Measurements from ENCODE around the gene FOXC1. TPM values are rescaled to one million over a fixed set of nuclear protein-coding genes. Genes with fewer than 3 reads are reported as not detected.

Gene FOXC1
- total RNA-seq, 2 donors from 2014 or later = 27.6 to 33.5 TPM

DNA sequence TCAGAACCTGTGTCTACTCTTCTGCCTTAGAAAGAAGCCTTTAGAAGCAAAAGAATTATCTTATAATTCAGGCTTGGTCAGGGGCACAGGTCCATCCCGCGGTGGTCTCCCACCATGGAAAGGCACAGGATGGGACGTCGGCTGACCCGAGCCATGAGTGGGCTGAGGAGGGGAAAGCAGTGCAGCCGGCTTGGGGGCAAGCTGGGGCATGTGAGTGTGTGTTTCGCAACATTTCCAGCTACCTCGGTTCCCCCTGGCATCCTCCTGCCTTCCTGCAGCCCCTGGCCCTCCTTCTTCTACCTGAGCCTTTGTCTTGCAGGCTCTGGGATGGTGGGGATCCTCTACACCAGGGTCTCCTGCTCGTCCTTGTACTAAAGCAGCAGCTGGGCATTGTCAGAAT is 29.1 kb upstream of the FOXC1 start:
- no peak for DNase-seq (ENCODE audit: low spot score)
- intact Hi-C loops (cut with DNase I) = no loop called here

- intact Hi-C loops (cut with DNase I) = no loop called here
- DNase-seq (ENCODE audit: low spot score) = no peak
Measured at GRCh38 chr6:1581120-1581991, 28.4 kb upstream of the FOXC1 start.

DNA sequence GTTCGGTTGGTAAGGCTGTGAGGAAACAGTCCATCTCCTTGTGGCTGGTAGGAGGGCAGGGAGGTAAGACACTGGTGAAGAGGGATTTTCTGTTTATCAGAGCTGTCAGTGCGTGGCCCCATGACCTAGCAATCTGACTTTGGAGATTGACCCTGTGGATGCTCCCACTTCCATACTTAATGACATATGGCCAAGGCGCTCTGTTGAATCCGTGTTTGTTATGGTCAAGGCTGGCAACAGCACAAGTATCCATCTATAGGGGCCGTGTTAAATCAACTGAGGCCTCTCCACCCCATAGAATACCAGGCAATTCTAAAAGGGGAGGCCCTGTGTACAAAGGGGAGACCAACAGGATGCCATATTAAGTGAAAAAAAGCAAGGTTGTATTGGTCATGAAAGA is 25.6 kb upstream of the FOXC1 start:
- DNase-seq (ENCODE audit: low spot score) = no peak

GRCh38 chr6:1584996-1585668 is 24.6 kb upstream of the FOXC1 start:
- peak; percentile 45 for DNase-seq (ENCODE audit: low spot score)
- intact Hi-C loops (cut with DNase I) = no loop called here

More for the DNA sequence above, 25.6 kb upstream of the FOXC1 start:
- intact Hi-C loops (cut with DNase I) = no loop called here

GRCh38 chr6:1585669-1586049 is 24.1 kb upstream of the FOXC1 start:
- intact Hi-C loops (cut with DNase I) = no loop called here
- no peak for DNase-seq (ENCODE audit: low spot score)

DNA sequence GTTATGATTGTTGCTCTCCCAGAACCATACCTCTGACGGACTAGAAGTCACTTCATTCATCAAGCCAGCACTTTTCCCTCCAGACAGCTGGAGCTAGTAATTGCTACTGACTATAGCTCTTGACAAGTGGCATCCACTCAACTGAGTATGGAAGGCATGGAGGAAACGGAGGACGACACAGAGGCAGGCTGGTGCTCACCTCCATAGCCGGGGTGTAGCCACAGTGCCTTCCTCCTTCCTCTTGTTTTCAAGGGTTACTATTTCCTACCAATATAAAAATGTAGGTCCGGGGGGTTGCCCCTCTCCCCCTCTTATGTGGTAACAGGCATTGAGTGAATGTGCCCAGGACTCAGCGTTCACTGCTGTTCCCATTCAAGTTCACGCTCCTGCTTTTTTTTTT is 23.5 kb upstream of the FOXC1 start:
- DNase-seq (ENCODE audit: low spot score) = no peak
- intact Hi-C loops (cut with DNase I) = no loop called here

GRCh38 chr6:1586861-1587450 is 22.8 kb upstream of the FOXC1 start:
- DNase-seq (ENCODE audit: low spot score) = peak; percentile 62
- intact Hi-C loops (cut with DNase I) = no loop called here

GRCh38 chr6:1587546-1587945 is 22.2 kb upstream of the FOXC1 start:
- intact Hi-C loops (cut with DNase I) = no loop called here
- DNase-seq (ENCODE audit: low spot score) = no peak

DNA sequence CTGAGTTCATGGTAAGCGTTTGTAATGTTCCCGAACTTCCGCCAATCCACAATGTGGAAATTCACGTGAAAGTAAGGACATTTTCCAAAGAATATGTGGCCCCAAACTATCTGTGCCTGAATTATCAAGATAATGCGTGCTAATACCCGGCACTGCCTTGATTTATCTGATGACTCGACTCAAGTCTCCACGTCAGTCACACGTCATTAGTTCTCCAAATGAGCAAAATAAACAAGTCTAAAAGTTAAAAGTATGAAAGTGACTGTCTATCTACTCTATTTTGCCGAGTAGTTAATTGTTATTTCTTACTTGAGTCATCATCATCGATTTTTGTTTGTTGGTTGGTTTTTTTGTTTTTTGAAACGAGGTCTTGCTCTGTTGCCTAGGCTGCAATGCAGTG is 21.7 kb upstream of the FOXC1 start:
- DNase-seq (ENCODE audit: low spot score) = no peak
- intact Hi-C loops (cut with DNase I) = no loop called here

DNA sequence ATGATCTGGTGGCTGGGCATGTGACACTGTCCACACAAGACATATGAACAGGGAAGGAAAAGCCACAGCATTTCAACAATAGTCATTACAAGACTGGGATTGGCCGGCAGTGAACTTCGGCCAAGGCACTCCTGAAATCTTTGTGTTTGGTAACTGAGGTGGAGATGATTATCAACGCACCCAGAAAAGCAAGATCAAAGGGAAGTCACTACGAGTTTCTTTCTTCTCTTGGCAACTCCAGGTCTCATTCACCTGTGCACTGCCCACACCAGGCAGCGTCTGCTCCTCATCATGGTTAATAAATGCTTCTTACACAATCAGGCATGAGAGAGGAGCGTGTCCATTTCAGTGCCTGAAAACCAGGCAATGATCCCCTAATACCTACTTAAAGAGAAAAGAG is 20.5 kb upstream of the FOXC1 start:
- no peak for DNase-seq (ENCODE audit: low spot score)
- intact Hi-C loops (cut with DNase I) = no loop called here

DNA sequence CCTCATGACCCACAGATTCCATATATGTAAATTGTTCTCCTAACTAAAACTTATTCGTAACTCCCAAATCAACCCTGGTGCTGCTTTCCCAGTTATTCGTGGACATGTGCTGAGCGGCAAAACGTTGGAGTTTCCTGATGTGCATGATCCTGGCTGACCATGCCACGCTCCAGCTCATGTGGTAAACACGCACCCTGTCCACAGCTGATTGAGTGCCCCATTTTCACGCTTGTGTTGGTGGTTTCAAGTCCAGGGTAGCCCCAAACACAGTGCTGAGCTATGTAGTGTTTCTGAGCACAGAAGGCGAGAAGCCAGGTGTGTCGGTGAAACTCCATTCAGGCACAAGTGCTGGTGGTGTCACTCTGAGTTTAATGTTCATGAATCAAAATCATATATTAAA is 19.1 kb upstream of the FOXC1 start:
- intact Hi-C loops (cut with DNase I) = loop anchor here in 1 of 2 donors (5.0 kb wide), 1 partner anchor 647 kb away; no protein-coding TSS in a partner anchor

DNA sequence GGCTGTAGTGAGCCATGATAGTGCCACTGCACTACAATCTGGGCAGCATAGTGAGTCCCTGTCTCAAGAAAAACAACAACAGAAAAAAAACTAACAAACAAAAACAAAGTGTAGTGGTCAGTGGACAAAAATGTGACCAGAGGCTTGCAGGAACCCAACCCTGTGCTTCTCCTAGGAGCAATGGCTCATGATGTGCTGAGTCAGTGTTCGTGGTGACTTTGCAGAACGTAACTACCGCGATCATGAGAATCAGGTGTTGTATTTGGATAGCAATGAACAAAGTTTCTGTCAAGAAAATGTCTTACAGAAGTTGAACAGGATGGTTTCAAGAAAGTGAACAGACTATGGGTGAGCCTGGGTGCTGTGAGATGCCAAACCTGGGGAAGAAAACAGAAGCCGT is 18.5 kb upstream of the FOXC1 start:
- intact Hi-C loops (cut with DNase I) = loop anchor here in 1 of 2 donors (5.0 kb wide), 1 partner anchor 646 kb away; no protein-coding TSS in a partner anchor
- no peak for DNase-seq (ENCODE audit: low spot score)

More for the DNA sequence above, 19.1 kb upstream of the FOXC1 start:
- DNase-seq (ENCODE audit: low spot score) = peak; percentile 53

DNA sequence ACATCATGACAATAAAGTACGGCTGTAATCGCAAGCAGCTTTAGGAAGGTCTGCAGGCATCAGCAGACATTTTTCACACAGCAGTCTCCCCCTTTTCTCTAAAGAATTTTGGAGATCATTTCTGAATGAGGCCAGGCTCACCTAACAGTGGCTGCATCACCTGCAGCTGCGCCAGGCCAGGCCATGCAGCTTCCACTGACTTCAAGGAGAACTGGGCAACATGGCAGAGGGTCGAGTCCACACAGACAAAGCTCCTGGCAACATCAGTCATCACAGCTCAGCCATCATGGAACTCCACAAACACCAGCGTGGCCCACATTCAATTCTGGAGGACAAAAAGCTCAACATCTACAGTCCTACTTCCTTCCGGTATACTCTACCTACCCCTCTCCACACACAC is 17.8 kb upstream of the FOXC1 start:
- intact Hi-C loops (cut with DNase I) = loop anchor here in 1 of 2 donors (5.0 kb wide), 1 partner anchor 645 kb away; no protein-coding TSS in a partner anchor
- DNase-seq (ENCODE audit: low spot score) = no peak

DNA sequence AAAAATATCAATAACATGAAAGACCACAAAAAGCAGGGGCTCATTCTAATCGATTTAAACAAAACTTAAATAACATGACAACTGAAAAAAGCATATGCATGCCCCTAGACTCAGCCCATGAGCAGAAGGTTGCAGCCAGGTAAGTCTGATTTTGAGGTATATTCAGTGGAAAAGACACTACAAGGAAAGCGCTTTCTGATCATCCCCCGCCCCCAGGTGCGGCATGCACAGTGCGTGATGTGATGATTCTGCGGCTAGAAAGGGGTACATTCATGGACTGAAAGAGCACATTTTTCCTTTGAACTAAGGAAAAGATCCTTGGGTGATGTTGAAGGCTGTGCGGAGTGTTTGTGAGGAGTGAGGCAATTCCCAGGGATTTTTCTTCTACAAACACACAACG is 16.9 kb upstream of the FOXC1 start:
- intact Hi-C loops (cut with DNase I) = loop anchor here in 1 of 2 donors (5.0 kb wide), 1 partner anchor 644 kb away; no protein-coding TSS in a partner anchor
- DNase-seq (ENCODE audit: low spot score) = no peak

GRCh38 chr6:1593286-1593957 is 16.3 kb upstream of the FOXC1 start:
- peak; percentile 55 for DNase-seq (ENCODE audit: low spot score)
- intact Hi-C loops (cut with DNase I) = loop anchor here in 1 of 2 donors (5.0 kb wide), 1 partner anchor 644 kb away; no protein-coding TSS in a partner anchor

DNA sequence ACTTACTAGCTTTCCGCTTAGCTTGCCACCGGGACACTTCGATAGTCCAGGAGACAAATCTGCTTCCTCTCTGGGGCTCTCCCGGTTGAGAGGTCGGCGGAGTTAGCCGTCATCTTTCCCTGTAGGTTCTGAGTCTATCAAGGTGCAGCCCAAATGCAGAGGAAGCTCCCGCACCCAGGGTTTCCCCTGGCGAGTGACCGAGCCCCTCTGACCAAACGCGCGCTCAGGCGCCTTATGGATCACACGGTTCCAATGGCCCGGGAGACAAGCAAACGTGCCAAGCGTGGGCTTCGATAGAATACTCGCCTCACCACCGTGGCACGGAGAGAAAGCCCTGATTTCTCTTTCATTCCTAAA is 15.8 kb upstream of the FOXC1 start:
- peak; percentile 62 for DNase-seq (ENCODE audit: low spot score)
- intact Hi-C loops (cut with DNase I) = loop anchor here in 1 of 2 donors (5.0 kb wide), 1 partner anchor 643 kb away; no protein-coding TSS in a partner anchor

- intact Hi-C loops (cut with DNase I) = loop anchor here (5.0 kb wide), 3 partner anchors 643 to 1153 kb away; no protein-coding TSS in a partner anchor
- peak; percentile 76 for DNase-seq (ENCODE audit: low spot score)
Measured at GRCh38 chr6:1594445-1595200, 15.1 kb upstream of the FOXC1 start.

- DNase-seq (ENCODE audit: low spot score) = peak; percentile 60
- intact Hi-C loops (cut with DNase I) = loop anchor here in 1 of 2 donors (5.0 kb wide), 2 partner anchors 1042 to 1152 kb away; no protein-coding TSS in a partner anchor
Measured at GRCh38 chr6:1595271-1596087, 14.2 kb upstream of the FOXC1 start.

Data from posterior vena cava (tissue), 2 donors.